Activated naive CD4-positive, alpha-beta T cell treated with anti-CD3 and anti-CD28 coated beads, Interleukin-2, amount 50 U/mL, for 24 hours (primary cell): Measurements from ENCODE around the gene HERC6.
"Not testable (repeated sequence)": the region's sequence is repeated elsewhere in the genome, so short reads cannot be mapped to it uniquely, and the experiment has no call there.

Experiments used
- H3K27ac Mint-ChIP-seq: one replicate; pipeline ENCODE4 v1.8.0; 2021; ENCODE audit warnings: mild to moderate bottlenecking, mixed read lengths
- H3K27me3 Mint-ChIP-seq: one replicate; pipeline ENCODE4 v1.8.0; 2021; ENCODE audit warnings: mixed read lengths
- H3K36me3 Mint-ChIP-seq: one replicate; pipeline ENCODE4 v1.8.0; 2021; ENCODE audit warnings: mixed read lengths
- H3K4me1 Mint-ChIP-seq: one replicate; pipeline ENCODE4 v1.8.0; 2021; ENCODE audit warnings: mixed read lengths
- H3K4me3 Mint-ChIP-seq: one replicate; pipeline ENCODE4 v1.8.0; 2021; ENCODE audit warnings: mild to moderate bottlenecking, mixed read lengths
- H3K9me3 Mint-ChIP-seq: one replicate; pipeline ENCODE4 v1.8.0; 2021; ENCODE audit warnings: mixed read lengths

HERC6 gene

DNA sequence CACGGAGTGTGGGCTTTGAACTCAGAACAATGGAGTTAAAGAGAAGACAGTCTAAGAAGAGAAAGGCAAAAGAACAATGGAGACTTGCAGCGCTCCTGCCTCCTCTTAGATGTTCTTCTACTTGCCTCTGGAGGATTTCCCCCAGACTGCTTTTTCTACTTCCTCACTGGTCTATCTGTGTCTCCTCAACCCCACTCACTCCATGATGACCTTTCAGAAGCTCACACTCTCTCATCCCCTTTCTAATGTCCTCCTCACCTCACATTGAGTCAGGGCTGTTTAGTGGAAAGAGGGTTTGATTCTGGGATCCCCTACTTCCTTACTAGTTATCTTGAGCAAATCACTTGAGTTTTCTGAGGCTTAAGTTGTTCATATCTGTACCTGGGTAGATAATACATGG is 12.2 kb upstream of the HERC6 start:
- Mint-ChIP-seq H3K9me3 (no peaks in the 10 kb centered on the region), H3K4me1 (peaks cover 4% of the 10 kb centered on the region), H3K27ac (no peak overlapping the region), H3K27me3 (no peaks in the 10 kb centered on the region), H3K4me3 (no peak overlapping the region), H3K36me3 (peaks cover 4% of the 10 kb centered on the region)

- H3K27ac Mint-ChIP-seq: no peak overlapping the region
- peaks cover 2% of the 10 kb centered on the region for H3K36me3 Mint-ChIP-seq
- H3K9me3 Mint-ChIP-seq: no peaks in the 10 kb centered on the region
- peaks cover 4% of the 10 kb centered on the region for H3K4me1 Mint-ChIP-seq
- no peaks in the 10 kb centered on the region for H3K27me3 Mint-ChIP-seq
- no peak overlapping the region for H3K4me3 Mint-ChIP-seq
These were observed 10.8 kb upstream of the HERC6 start for GRCh38 chr4:88367826-88368225.

GRCh38 chr4:88369180-88369812 is 9.4 kb upstream of the HERC6 start:
- H3K4me3 Mint-ChIP-seq, H3K36me3 Mint-ChIP-seq, H3K27me3 Mint-ChIP-seq, H3K9me3 Mint-ChIP-seq, H3K4me1 Mint-ChIP-seq: not testable (repeated sequence)
- peak overlapping the region; percentile 53 for H3K27ac Mint-ChIP-seq

- Mint-ChIP-seq H3K9me3 (no peaks in the 10 kb centered on the region), H3K36me3 (peaks cover 12% of the 10 kb centered on the region), H3K4me3 (peak overlapping the region; percentile 0), H3K27ac (peak overlapping the region; percentile 49), H3K4me1 (peaks cover 45% of the 10 kb centered on the region), H3K27me3 (no peaks in the 10 kb centered on the region)
These were observed 2.5 kb downstream of the HERC6 start for GRCh38 chr4:88381123-88381522.

- Mint-ChIP-seq H3K4me1 (peaks cover 48% of the 10 kb centered on the region), H3K9me3 (no peaks in the 10 kb centered on the region), H3K4me3 (peak overlapping the region; percentile 70), H3K27ac (peak overlapping the region; percentile 96), H3K27me3 (no peaks in the 10 kb centered on the region), H3K36me3 (peaks cover 21% of the 10 kb centered on the region)
These were observed 4.0 kb downstream of the HERC6 start for GRCh38 chr4:88382621-88383020.

- Mint-ChIP-seq H3K27ac (peak overlapping the region; percentile 17), H3K9me3 (no peaks in the 10 kb centered on the region), H3K36me3 (peaks cover 28% of the 10 kb centered on the region), H3K27me3 (no peaks in the 10 kb centered on the region), H3K4me1 (peaks cover 8% of the 10 kb centered on the region), H3K4me3 (no peak overlapping the region)
These were observed 11.5 kb downstream of the HERC6 start for GRCh38 chr4:88390128-88390527.

- Mint-ChIP-seq H3K9me3 (no peaks in the 10 kb centered on the region), H3K4me3 (no peak overlapping the region), H3K27me3 (no peaks in the 10 kb centered on the region), H3K36me3 (peaks cover 24% of the 10 kb centered on the region), H3K27ac (no peak overlapping the region), H3K4me1 (peaks cover 7% of the 10 kb centered on the region)
These were observed 13.1 kb downstream of the HERC6 start for GRCh38 chr4:88391703-88392102.

DNA sequence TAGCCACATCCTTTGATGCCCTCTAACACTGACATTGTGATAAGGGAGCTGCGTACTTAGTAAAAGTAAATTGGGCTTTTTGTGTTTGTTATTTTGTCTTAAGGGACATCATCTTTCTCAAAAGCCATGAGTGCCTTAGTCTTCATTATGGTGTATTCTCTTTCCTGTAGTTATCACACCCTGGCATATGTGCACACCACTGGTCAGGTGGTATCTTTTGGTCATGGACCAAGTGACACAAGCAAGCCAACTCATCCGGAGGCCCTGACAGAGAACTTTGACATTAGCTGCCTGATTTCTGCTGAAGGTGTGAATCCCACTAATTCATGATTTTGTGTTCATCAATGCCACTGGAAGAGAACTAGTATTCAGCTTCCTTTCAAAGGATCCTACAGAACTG is 18.0 kb downstream of the HERC6 start:
- no peaks in the 10 kb centered on the region for H3K9me3 Mint-ChIP-seq
- no peaks in the 10 kb centered on the region for H3K27me3 Mint-ChIP-seq
- no peak overlapping the region for H3K4me3 Mint-ChIP-seq
- H3K27ac Mint-ChIP-seq: no peak overlapping the region
- peaks cover 12% of the 10 kb centered on the region for H3K36me3 Mint-ChIP-seq
- no peaks in the 10 kb centered on the region for H3K4me1 Mint-ChIP-seq

- Mint-ChIP-seq H3K36me3 (peaks cover 9% of the 10 kb centered on the region), H3K27me3 (no peaks in the 10 kb centered on the region), H3K9me3 (no peaks in the 10 kb centered on the region), H3K4me1 (no peaks in the 10 kb centered on the region), H3K27ac (no peak overlapping the region), H3K4me3 (no peak overlapping the region)
These were observed 19.7 kb downstream of the HERC6 start for GRCh38 chr4:88398381-88398780.

DNA sequence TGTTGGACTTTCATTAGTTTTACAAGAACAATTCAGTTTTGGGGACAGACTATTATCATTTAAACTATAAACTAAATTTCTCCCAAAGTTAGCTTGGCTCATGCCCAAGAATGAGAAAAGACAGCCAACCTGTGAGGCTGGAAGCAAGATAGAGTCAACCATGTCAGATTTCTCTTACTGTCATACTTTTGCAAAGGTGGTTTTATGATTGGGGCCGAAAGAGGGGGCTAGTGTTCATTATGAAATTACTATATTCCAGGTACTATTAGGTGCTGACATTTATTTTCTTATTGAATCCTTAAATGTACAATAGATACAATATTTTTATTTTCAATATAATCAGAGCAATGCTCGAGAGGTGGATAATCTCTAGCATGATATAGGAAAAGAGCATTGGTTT is 30.6 kb downstream of the HERC6 start:
- H3K4me1 Mint-ChIP-seq: no peaks in the 10 kb centered on the region
- H3K27ac Mint-ChIP-seq: no peak overlapping the region
- H3K9me3 Mint-ChIP-seq: no peaks in the 10 kb centered on the region
- no peaks in the 10 kb centered on the region for H3K27me3 Mint-ChIP-seq
- H3K4me3 Mint-ChIP-seq: no peak overlapping the region
- peaks cover 32% of the 10 kb centered on the region for H3K36me3 Mint-ChIP-seq

GRCh38 chr4:88409789-88410188 is 31.1 kb downstream of the HERC6 start:
- Mint-ChIP-seq H3K4me1 (no peaks in the 10 kb centered on the region), H3K27me3 (no peaks in the 10 kb centered on the region), H3K36me3 (peaks cover 33% of the 10 kb centered on the region), H3K9me3 (no peaks in the 10 kb centered on the region), H3K4me3 (no peak overlapping the region), H3K27ac (no peak overlapping the region)

DNA sequence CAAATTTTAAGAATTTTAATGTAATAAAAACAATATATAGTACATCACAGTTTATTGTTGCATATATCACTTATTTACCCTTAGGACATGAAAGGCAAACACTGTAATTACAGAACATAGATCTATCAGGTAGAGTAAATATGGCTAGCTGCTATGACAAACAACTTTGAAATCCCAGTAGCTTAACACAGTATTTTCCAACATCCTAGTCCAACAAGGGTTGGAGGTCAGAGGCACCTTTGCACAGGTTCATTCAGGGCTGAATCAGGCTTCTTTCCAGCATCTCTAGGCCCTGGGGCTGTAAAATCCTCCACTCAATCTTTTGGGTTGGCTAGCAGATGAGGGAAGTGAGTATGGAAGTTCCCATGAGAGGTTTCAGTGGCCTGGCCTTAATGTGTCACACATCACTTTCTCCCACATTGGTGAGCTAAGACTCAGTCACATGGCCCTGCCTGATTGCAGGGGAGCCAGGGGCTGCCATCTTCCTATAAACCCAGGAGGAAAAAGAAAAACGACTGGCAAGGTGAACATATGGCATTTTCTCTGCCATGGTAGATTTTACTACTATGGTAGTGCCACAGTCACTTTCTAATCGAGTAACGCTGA is 32.9 kb downstream of the HERC6 start:
- H3K4me3 Mint-ChIP-seq: no peak overlapping the region
- H3K9me3 Mint-ChIP-seq: no peaks in the 10 kb centered on the region
- peaks cover 30% of the 10 kb centered on the region for H3K36me3 Mint-ChIP-seq
- H3K27ac Mint-ChIP-seq: no peak overlapping the region
- H3K27me3 Mint-ChIP-seq: no peaks in the 10 kb centered on the region
- no peaks in the 10 kb centered on the region for H3K4me1 Mint-ChIP-seq

- H3K4me1 Mint-ChIP-seq: no peaks in the 10 kb centered on the region
- H3K4me3 Mint-ChIP-seq: no peak overlapping the region
- no peak overlapping the region for H3K27ac Mint-ChIP-seq
- no peaks in the 10 kb centered on the region for H3K27me3 Mint-ChIP-seq
- H3K36me3 Mint-ChIP-seq: peaks cover 19% of the 10 kb centered on the region
- no peaks in the 10 kb centered on the region for H3K9me3 Mint-ChIP-seq
These were observed 35.1 kb downstream of the HERC6 start for GRCh38 chr4:88413801-88414200.

GRCh38 chr4:88414755-88415154 is 36.1 kb downstream of the HERC6 start:
- no peaks in the 10 kb centered on the region for H3K9me3 Mint-ChIP-seq
- H3K36me3 Mint-ChIP-seq: peaks cover 15% of the 10 kb centered on the region
- H3K27me3 Mint-ChIP-seq: no peaks in the 10 kb centered on the region
- H3K4me1 Mint-ChIP-seq: no peaks in the 10 kb centered on the region
- no peak overlapping the region for H3K4me3 Mint-ChIP-seq
- H3K27ac Mint-ChIP-seq: no peak overlapping the region

- H3K4me1 Mint-ChIP-seq: no peaks in the 10 kb centered on the region
These were observed 37.3 kb downstream of the HERC6 start for GRCh38 chr4:88415982-88416381.

GRCh38 chr4:88418411-88418810 is 39.8 kb downstream of the HERC6 start:
- Mint-ChIP-seq H3K27me3 (no peaks in the 10 kb centered on the region), H3K27ac (no peak overlapping the region), H3K4me1 (no peaks in the 10 kb centered on the region), H3K36me3 (peaks cover 15% of the 10 kb centered on the region), H3K9me3 (no peaks in the 10 kb centered on the region), H3K4me3 (no peak overlapping the region)

More at GRCh38 chr4:88415982-88416381, 37.3 kb downstream of the HERC6 start:
- H3K36me3 Mint-ChIP-seq: peaks cover 14% of the 10 kb centered on the region
- no peak overlapping the region for H3K4me3 Mint-ChIP-seq
- H3K27me3 Mint-ChIP-seq: no peaks in the 10 kb centered on the region
- no peak overlapping the region for H3K27ac Mint-ChIP-seq
- no peaks in the 10 kb centered on the region for H3K9me3 Mint-ChIP-seq

DNA sequence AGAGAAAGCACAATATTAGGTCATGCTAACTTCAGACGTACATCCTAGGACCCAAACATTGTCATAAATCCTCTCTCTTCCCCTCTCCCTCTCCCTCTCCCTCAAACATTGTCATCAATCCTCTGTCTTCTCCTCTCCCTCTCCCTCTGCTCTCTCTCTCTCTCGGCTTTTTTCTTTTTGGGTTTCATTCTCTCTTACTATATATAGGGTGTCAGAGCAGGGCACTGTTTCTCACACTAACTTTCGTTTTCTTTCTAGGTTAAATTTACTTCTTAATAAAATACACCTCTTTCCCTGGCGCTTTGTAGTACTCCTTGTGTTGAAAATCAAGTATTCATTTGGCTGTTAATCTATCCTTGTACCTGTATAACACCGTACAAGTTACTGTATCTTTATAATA is 41.2 kb downstream of the HERC6 start:
- Mint-ChIP-seq H3K36me3 (peaks cover 12% of the 10 kb centered on the region), H3K4me3 (no peak overlapping the region), H3K27ac (peak overlapping the region; percentile 14), H3K4me1 (no peaks in the 10 kb centered on the region), H3K9me3 (no peaks in the 10 kb centered on the region), H3K27me3 (no peaks in the 10 kb centered on the region)
